SH-SY5Y (cell line): ENCODE results near the gene POPDC3.

Source experiments
- GATA2 ChIP-seq: IDR thresholded peaks from 2 replicates; pipeline ENCODE4 v1.6.1; 2011; ENCODE audit warnings: mild to moderate bottlenecking, low read depth, low read length
- GATA3 ChIP-seq: IDR thresholded peaks from 2 replicates; pipeline ENCODE4 v1.6.1; 2011; ENCODE audit warnings: low read depth, mild to moderate bottlenecking, low read length, moderate library complexity

GRCh38 chr6:105200133-105200730 lies 20.4 kb upstream of the POPDC3 start:
- TF ChIP-seq GATA2 (no peak), GATA3 (no peak)
